Neural cell (in vitro differentiated cells): ENCODE measurements around the gene CCDC61. TPM values are rescaled to one million over a fixed set of nuclear protein-coding genes. Genes with fewer than 3 reads are reported as not detected.

Experiments used
- H2AFZ ChIP-seq: fragments of 200-600, 300-800 bp; sonication (generic), shearing (Covaris generic); 2 replicates; pipeline ENCODE4 v1.6.0; 2014; ENCODE audit warnings: low read depth, mild to moderate bottlenecking, antibody characterized with exemption, low read length, moderate library complexity
- H3F3A ChIP-seq: fragments of 200-600 bp; shearing (Covaris generic); 2 replicates; pipeline ENCODE4 v1.6.1; 2016; ENCODE audit warnings: mild to moderate bottlenecking, moderate library complexity, mixed read lengths, antibody characterized with exemption, low read length; ENCODE audit not compliant: insufficient read depth, poor library complexity, severe bottlenecking
- H3K27ac ChIP-seq: fragments of 200-600, 300-800 bp; sonication (generic), shearing (Covaris generic); 2 replicates; pipeline ENCODE4 v1.5.1; 2014; ENCODE audit warnings: mild to moderate bottlenecking, low read length, moderate library complexity
- H3K27me3 ChIP-seq: fragments of 300-800, 200-600 bp; sonication (generic), shearing (Covaris generic); 2 replicates; pipeline ENCODE4 v1.6.0; 2014; ENCODE audit warnings: mild to moderate bottlenecking, low read depth, low read length, moderate library complexity; ENCODE audit not compliant: insufficient read depth
- H3K36me3 ChIP-seq: fragments of 300-800, 200-600 bp; sonication (generic), shearing (Covaris generic); 2 replicates; pipeline ENCODE4 v1.5.1; 2014; ENCODE audit warnings: mild to moderate bottlenecking, antibody characterized with exemption, low read length, moderate library complexity; ENCODE audit not compliant: insufficient read depth
- H3K4me2 ChIP-seq: fragments of 300-800, 200-600 bp; sonication (generic), shearing (Covaris generic); 2 replicates; pipeline ENCODE4 v1.6.0; 2014; ENCODE audit warnings: mild to moderate bottlenecking, low read length
- H3K4me3 ChIP-seq: fragments of 300-800, 200-600 bp; sonication (generic), shearing (Covaris generic); 2 replicates; pipeline ENCODE4 v1.5.1; 2014; ENCODE audit warnings: mild to moderate bottlenecking, low read length, moderate library complexity
- H3K79me2 ChIP-seq: fragments of 200-600 bp; shearing (Covaris generic); replicated peaks from 2 replicates; pipeline ENCODE4 v1.6.0; 2014; ENCODE audit warnings: mild to moderate bottlenecking, low read length, moderate library complexity; ENCODE audit not compliant: insufficient read depth
- H3K9ac ChIP-seq: fragments of 300-800, 200-600 bp; sonication (generic), shearing (Covaris generic); 2 replicates; pipeline ENCODE4 v1.6.1; 2016; ENCODE audit warnings: mild to moderate bottlenecking, low read length, mixed read lengths
- H3K9me2 ChIP-seq: fragments of 200-600 bp; shearing (Covaris generic); 2 replicates; pipeline ENCODE4 v1.6.1; 2016; ENCODE audit warnings: mild to moderate bottlenecking, low read length, mixed read lengths; ENCODE audit not compliant: insufficient read depth
- H3K9me3 ChIP-seq: fragments of 200-600, 300-800 bp; sonication (generic), shearing (Covaris generic); 2 replicates; pipeline ENCODE4 v1.6.1; 2016; ENCODE audit warnings: mild to moderate bottlenecking, mixed run types, low read length, moderate library complexity, mixed read lengths
- H4K20me1 ChIP-seq: fragments of 200-600 bp; shearing (Covaris generic); 2 replicates; pipeline ENCODE4 v1.6.1; 2016; ENCODE audit warnings: mild to moderate bottlenecking, mixed run types; ENCODE audit not compliant: insufficient read depth
- CTCF ChIP-seq: fragments of 450-650 bp; IDR thresholded peaks from 2 replicates; pipeline ENCODE4 v1.5.1; 2014; ENCODE audit warnings: antibody characterized with exemption, mild to moderate bottlenecking, moderate library complexity; ENCODE audit not compliant: poor library complexity, severe bottlenecking
- EP300 ChIP-seq: fragments of 450-650 bp; conservative IDR thresholded peaks from 2 replicates; pipeline ENCODE4 v1.6.1; 2014; ENCODE audit warnings: antibody characterized with exemption, mild to moderate bottlenecking, moderate library complexity; ENCODE audit not compliant: poor library complexity, severe bottlenecking
- EZH2 ChIP-seq: fragments of 200-600, 300-800 bp; shearing (Covaris generic), sonication (generic); IDR thresholded peaks from 2 replicates; pipeline ENCODE4 v1.6.1; 2014; ENCODE audit warnings: antibody characterized with exemption, low read length, borderline replicate concordance, mild to moderate bottlenecking; ENCODE audit not compliant: insufficient read depth, poor library complexity, severe bottlenecking
- MXI1 ChIP-seq: fragments of 450-650 bp; conservative IDR thresholded peaks from 2 replicates; pipeline ENCODE4 v1.6.1; 2014; ENCODE audit warnings: antibody characterized with exemption, mild to moderate bottlenecking; ENCODE audit not compliant: poor library complexity, severe bottlenecking
- POLR2AphosphoS5 ChIP-seq: IDR thresholded peaks from 2 replicates; pipeline ENCODE4 v1.6.1; 2012
- RAD21 ChIP-seq: fragments of 450-650 bp; conservative IDR thresholded peaks from 2 replicates; pipeline ENCODE4 v1.6.1; 2014; ENCODE audit warnings: antibody characterized with exemption, mild to moderate bottlenecking, moderate library complexity
- REST ChIP-seq: IDR thresholded peaks from 2 replicates; pipeline ENCODE4 v1.6.1; 2012; ENCODE audit warnings: borderline replicate concordance
- SMC3 ChIP-seq: fragments of 450-650 bp; conservative IDR thresholded peaks from 2 replicates; pipeline ENCODE4 v1.6.1; 2014; ENCODE audit warnings: antibody characterized with exemption, mild to moderate bottlenecking, moderate library complexity; ENCODE audit not compliant: poor library complexity
- TAF1 ChIP-seq: IDR thresholded peaks from 2 replicates; pipeline ENCODE4 v1.6.1; 2012; ENCODE audit warnings: low read depth
- polyA plus RNA-seq: library from polyadenylated mRNA; depleted of rRNA; stranded (reverse); fragments of >200 nt; gene quantifications from 2 replicates; pipeline ENCODE4 v1.2.3, GENCODE V29; 2014

The CCDC61 gene
- polyA plus RNA-seq, 1 donor from 2014 or later: 0.82 TPM

GRCh38 chr19:46032597-46033025 is 37.3 kb downstream of the CCDC61 start:
- H3K4me2 ChIP-seq: no peak overlapping the region
- no peaks in the 10 kb centered on the region for H3K9me3 ChIP-seq
- H3K9ac ChIP-seq: no peak overlapping the region
- no peaks in the 10 kb centered on the region for H3F3A ChIP-seq
- no peaks in the 10 kb centered on the region for H3K27me3 ChIP-seq
- H3K4me3 ChIP-seq: no peak overlapping the region
- no peaks in the 10 kb centered on the region for H3K36me3 ChIP-seq
- H4K20me1 ChIP-seq: no peaks in the 10 kb centered on the region
- no peak overlapping the region for H2AFZ ChIP-seq
- TF ChIP-seq EP300 (no peak), MXI1 (no peak), CTCF (no peak), POLR2AphosphoS5 (no peak), EZH2 (no peak), TAF1 (no peak), REST (no peak)
- H3K79me2 ChIP-seq: no peaks in the 10 kb centered on the region
- no peaks in the 10 kb centered on the region for H3K9me2 ChIP-seq
- no peak overlapping the region for H3K27ac ChIP-seq

- H3K36me3 ChIP-seq: no peaks in the 10 kb centered on the region
- no peaks in the 10 kb centered on the region for H3K79me2 ChIP-seq
- H3F3A ChIP-seq: no peaks in the 10 kb centered on the region
- no peak overlapping the region for H2AFZ ChIP-seq
- no peaks in the 10 kb centered on the region for H3K27me3 ChIP-seq
- H3K9me3 ChIP-seq: no peaks in the 10 kb centered on the region
- TF ChIP-seq EZH2 (no peak), TAF1 (no peak), SMC3 (no peak), EP300 (no peak)
- no peak overlapping the region for H3K4me3 ChIP-seq
- no peaks in the 10 kb centered on the region for H4K20me1 ChIP-seq
- H3K4me2 ChIP-seq: no peak overlapping the region
- H3K9ac ChIP-seq: no peak overlapping the region
- no peak overlapping the region for H3K27ac ChIP-seq
- H3K9me2 ChIP-seq: no peaks in the 10 kb centered on the region
These were observed 38.1 kb downstream of the CCDC61 start for GRCh38 chr19:46033401-46033800.

- Histone ChIP-seq H2AFZ (no peak overlapping the region), H3K27me3 (no peaks in the 10 kb centered on the region), H3K4me2 (no peak overlapping the region), H3K9me3 (no peaks in the 10 kb centered on the region), H3K9ac (no peak overlapping the region), H3K79me2 (no peaks in the 10 kb centered on the region), H3K27ac (no peak overlapping the region), H3K9me2 (no peaks in the 10 kb centered on the region), H3F3A (no peaks in the 10 kb centered on the region), H4K20me1 (no peaks in the 10 kb centered on the region), H3K36me3 (no peaks in the 10 kb centered on the region), H3K4me3 (no peak overlapping the region)
- TF ChIP-seq MXI1 (no peak), REST (no peak), CTCF (no peak), EP300 (no peak), POLR2AphosphoS5 (no peak), RAD21 (no peak), TAF1 (no peak), EZH2 (no peak), SMC3 (no peak)
These were observed 40.3 kb downstream of the CCDC61 start for GRCh38 chr19:46035546-46035945.
